Progenitor cell of endocrine pancreas (in vitro differentiated cells): ENCODE measurements around the gene ABCC12. TPM values are rescaled to one million over a fixed set of nuclear protein-coding genes. Genes with fewer than 3 reads are reported as not detected.

Source experiments
- DNase-seq: peaks from one replicate; pipeline ENCODE4 v3.0.0; 2021; ENCODE audit warnings: low spot score; ENCODE audit not compliant: unreplicated experiment
- H3K27ac Mint-ChIP-seq: 2 replicates; pipeline ENCODE4 v1.8.0; 2021; ENCODE audit warnings: mild to moderate bottlenecking, moderate library complexity, mixed read lengths
- H3K27me3 Mint-ChIP-seq: 2 replicates; pipeline ENCODE4 v1.8.0; 2021; ENCODE audit warnings: mixed read lengths
- H3K36me3 Mint-ChIP-seq: 2 replicates; pipeline ENCODE4 v1.8.0; 2022; ENCODE audit warnings: mixed read lengths; ENCODE audit not compliant: insufficient read depth
- H3K4me1 Mint-ChIP-seq: 2 replicates; pipeline ENCODE4 v1.8.0; 2021; ENCODE audit warnings: low read depth, mixed read lengths
- H3K4me3 Mint-ChIP-seq: 2 replicates; pipeline ENCODE4 v1.8.0; 2021; ENCODE audit warnings: low read depth, mild to moderate bottlenecking, moderate library complexity, mixed read lengths
- H3K9me3 Mint-ChIP-seq: 2 replicates; pipeline ENCODE4 v1.8.0; 2021; ENCODE audit warnings: low read depth, mixed read lengths
- total RNA-seq: library from RNA; stranded (reverse); gene quantifications from 2 replicates; pipeline ENCODE4 v1.2.1, GENCODE V29; 2021
- TF ChIP-seq, protein P1 (sequence below): fragments of 200-600 bp; sonication (generic); IDR thresholded peaks from one replicate; pipeline ENCODE4 v1.5.0; 2021; ENCODE audit warnings: antibody characterized with exemption, mild to moderate bottlenecking; ENCODE audit not compliant: unreplicated experiment

Gene ABCC12
- total RNA-seq, 1 donor from 2014 or later: 1.6 TPM

DNA sequence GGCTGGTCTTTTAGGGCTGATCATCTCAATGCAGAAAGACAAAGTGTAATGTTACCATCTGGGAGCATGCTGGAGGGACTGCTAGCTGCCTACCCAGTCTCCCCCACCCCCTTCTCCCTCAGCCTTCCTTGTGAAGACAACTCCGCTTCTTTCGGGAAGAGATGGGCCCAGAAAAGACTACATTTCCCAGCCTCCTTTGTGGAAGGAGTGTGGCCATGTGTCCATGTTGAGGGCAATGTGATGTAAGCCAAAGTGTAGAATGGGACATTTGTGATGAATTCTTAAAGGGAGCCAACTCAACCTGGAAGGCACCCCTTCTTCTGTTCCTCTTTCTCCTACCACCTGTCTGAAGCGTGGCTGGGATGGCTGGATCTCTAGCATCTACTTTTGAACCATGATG, 16.3 kb downstream of the ABCC12 start:
- Mint-ChIP-seq H3K36me3 (no peaks in the 10 kb centered on the region), H3K9me3 (no peaks in the 10 kb centered on the region), H3K4me3 (no peak overlapping the region), H3K4me1 (peaks cover 10% of the 10 kb centered on the region), H3K27me3 (peaks cover 7% of the 10 kb centered on the region), H3K27ac (no peak overlapping the region)
- DNase-seq: no peak
- TF ChIP-seq, protein P1, sequence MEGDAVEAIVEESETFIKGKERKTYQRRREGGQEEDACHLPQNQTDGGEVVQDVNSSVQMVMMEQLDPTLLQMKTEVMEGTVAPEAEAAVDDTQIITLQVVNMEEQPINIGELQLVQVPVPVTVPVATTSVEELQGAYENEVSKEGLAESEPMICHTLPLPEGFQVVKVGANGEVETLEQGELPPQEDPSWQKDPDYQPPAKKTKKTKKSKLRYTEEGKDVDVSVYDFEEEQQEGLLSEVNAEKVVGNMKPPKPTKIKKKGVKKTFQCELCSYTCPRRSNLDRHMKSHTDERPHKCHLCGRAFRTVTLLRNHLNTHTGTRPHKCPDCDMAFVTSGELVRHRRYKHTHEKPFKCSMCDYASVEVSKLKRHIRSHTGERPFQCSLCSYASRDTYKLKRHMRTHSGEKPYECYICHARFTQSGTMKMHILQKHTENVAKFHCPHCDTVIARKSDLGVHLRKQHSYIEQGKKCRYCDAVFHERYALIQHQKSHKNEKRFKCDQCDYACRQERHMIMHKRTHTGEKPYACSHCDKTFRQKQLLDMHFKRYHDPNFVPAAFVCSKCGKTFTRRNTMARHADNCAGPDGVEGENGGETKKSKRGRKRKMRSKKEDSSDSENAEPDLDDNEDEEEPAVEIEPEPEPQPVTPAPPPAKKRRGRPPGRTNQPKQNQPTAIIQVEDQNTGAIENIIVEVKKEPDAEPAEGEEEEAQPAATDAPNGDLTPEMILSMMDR: no peak

DNA sequence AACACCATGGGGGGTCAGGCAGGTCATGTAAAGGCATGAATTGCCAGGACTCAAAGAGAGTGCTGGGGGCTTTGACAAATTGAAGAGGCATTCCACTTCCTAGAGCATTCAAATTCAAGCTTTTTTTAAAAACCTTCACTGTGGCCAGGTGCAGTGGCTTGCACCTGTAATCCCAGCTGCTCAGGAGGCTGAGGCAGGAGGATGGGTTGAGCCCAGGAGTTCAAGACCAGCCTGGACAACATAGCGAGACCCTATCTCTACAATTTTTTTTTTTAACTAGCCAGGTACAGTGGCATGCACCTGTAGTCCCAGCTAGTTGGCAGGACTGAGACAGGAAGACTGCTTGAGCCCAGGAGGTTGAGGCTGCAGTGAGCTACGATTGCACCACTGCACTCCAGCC, 17.2 kb downstream of the ABCC12 start:
- Mint-ChIP-seq H3K36me3 (no peaks in the 10 kb centered on the region), H3K27ac (no peak overlapping the region), H3K27me3 (peaks cover 7% of the 10 kb centered on the region), H3K9me3 (no peaks in the 10 kb centered on the region), H3K4me1 (peaks cover 19% of the 10 kb centered on the region), H3K4me3 (no peak overlapping the region)
- TF ChIP-seq, protein P1: no peak
- DNase-seq: no peak

DNA sequence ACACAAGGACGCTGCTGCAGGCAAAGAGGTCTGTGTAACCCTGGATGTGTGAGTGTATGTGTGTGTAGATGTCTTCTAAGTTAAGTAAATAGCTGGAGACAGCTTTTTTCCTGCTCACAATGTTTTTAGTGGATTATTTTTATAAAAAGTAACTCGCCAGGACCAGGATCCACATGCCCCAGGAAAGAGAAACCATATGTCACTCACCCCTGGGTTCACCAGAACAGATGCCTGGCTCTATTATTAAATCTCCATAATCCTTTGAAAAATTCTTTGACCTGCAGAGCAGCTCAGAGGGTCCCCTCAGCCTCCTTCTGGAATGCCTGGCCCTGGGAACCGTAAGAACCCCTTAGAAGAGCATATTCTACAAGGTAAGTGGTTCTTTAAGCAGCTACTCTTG, 18.0 kb downstream of the ABCC12 start:
- peaks cover 7% of the 10 kb centered on the region for H3K27me3 Mint-ChIP-seq
- H3K9me3 Mint-ChIP-seq: no peaks in the 10 kb centered on the region
- DNase-seq: no peak
- no peaks in the 10 kb centered on the region for H3K36me3 Mint-ChIP-seq
- peaks cover 21% of the 10 kb centered on the region for H3K4me1 Mint-ChIP-seq
- no peak overlapping the region for H3K27ac Mint-ChIP-seq
- no peak overlapping the region for H3K4me3 Mint-ChIP-seq
- TF ChIP-seq, protein P1: no peak

DNA sequence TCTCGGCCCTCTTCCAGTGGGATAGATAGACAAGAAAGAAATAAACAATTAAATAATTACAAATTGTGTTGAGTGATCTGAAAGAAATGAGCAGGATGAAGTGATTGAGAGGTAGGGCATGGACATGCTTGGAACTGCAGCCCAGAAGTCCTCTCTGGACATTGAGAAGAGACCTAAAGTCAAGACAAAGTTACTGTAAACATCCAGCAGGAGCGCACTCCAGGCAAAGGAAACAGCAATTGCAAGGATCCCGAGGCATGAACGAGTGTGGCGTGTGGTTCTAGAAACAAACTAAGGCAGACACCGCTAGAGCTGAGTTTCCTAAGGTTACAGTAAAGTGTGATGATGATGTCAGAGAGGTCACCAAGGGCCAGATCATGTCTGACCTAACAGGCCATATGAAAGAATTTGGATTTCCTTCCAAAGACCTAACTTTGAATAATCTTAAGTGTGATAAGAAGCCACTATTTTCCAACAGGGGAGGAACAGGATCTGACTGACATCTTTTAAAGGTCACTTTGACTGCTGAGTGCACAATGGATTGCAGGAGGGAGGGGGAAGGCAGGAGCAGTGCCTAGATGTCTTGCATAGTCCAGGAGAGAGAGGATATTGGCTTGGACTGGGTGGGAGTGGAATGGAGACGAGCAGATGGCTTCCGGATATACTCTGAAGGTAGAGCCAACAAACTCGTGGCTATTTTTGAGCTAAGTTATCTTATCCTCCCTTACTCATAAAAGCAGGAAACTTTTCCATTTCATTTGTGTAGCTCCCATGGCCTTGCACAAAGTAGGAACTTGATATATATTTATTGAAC, 19.0 kb downstream of the ABCC12 start:
- H3K27ac Mint-ChIP-seq: no peak overlapping the region
- H3K27me3 Mint-ChIP-seq: peaks cover 2% of the 10 kb centered on the region
- no peaks in the 10 kb centered on the region for H3K9me3 Mint-ChIP-seq

DNA sequence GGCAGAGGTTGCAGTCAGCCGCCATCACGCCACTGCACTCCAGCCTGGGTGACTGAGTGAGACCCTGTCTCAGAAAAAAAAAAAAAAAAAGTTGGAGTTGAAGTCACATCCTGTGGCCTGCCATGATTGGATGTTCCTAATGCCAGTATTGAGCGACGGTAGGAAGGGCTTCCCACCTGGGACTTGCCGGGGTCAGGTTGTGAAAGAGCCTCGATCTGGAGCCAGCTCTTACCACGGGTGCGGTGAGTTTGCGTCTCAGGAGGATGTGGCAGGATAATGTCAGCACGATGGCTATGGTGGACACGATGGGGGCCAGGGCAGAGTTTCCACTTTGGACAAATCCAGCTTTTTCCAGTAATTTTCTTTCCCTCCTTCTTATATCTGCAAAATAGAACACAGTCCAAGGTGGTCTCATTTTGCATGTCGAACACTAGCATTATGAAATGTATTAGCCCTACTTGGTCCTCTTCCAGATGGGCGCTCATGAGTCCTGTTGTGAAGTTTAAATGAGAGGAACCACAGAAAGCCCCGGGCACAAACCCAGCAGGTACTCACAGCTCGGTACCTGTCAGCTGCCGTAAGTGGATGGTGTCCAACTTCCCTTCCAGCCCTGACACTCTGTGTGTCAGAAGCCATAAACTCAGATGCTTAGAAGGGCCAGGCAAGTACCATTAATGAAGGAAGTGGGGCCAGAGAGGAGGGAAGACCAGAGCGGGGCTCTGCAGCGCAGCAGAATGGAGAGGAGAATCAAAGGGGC, 22.2 kb downstream of the ABCC12 start:
- no peak overlapping the region for H3K4me3 Mint-ChIP-seq

More for the DNA sequence above, 19.0 kb downstream of the ABCC12 start:
- Mint-ChIP-seq H3K36me3 (no peaks in the 10 kb centered on the region), H3K4me1 (peaks cover 25% of the 10 kb centered on the region), H3K4me3 (no peak overlapping the region)
- DNase-seq: no peak
- TF ChIP-seq, protein P1: no peak

More for the DNA sequence above, 22.2 kb downstream of the ABCC12 start:
- peak overlapping the region; percentile 63 for H3K27ac Mint-ChIP-seq
- TF ChIP-seq, protein P1: no peak
- H3K9me3 Mint-ChIP-seq: peaks cover 5% of the 10 kb centered on the region
- DNase-seq: no peak
- no peaks in the 10 kb centered on the region for H3K27me3 Mint-ChIP-seq
- H3K4me1 Mint-ChIP-seq: peaks cover 43% of the 10 kb centered on the region
- H3K36me3 Mint-ChIP-seq: no peaks in the 10 kb centered on the region
